Thyroid gland (tissue), 4 donors: ENCODE results near the gene LEMD3.

Source experiments
- POLR2A ChIP-seq, 2 donors: fragments of 450-650 bp; IDR thresholded peaks; one replicate each; pipeline ENCODE4 v1.6.1; 2017; ENCODE audit warnings: antibody characterized with exemption in 2 of 2, mild to moderate bottlenecking in 2 of 2, moderate library complexity in 1 of 2
- TF ChIP-seq, protein P1 (sequence below), 6 experiments: fragments of 200-600 bp in 3 of 6; fragments of 450-650 bp in 3 of 6; sonication (generic) in 3 of 6; IDR thresholded peaks; one replicate each; pipeline ENCODE4 v1.5.1; 2016 to 2019; ENCODE audit warnings: antibody characterized with exemption in 6 of 6, mild to moderate bottlenecking in 2 of 6, inconsistent platforms in 1 of 6, moderate library complexity in 1 of 6

GRCh38 chr12:65133879-65134278 is 35.5 kb upstream of the LEMD3 start:
- TF ChIP-seq POLR2A (IDR thresholded peaks at IDR 0.05) = no peak
- TF ChIP-seq, protein P1, sequence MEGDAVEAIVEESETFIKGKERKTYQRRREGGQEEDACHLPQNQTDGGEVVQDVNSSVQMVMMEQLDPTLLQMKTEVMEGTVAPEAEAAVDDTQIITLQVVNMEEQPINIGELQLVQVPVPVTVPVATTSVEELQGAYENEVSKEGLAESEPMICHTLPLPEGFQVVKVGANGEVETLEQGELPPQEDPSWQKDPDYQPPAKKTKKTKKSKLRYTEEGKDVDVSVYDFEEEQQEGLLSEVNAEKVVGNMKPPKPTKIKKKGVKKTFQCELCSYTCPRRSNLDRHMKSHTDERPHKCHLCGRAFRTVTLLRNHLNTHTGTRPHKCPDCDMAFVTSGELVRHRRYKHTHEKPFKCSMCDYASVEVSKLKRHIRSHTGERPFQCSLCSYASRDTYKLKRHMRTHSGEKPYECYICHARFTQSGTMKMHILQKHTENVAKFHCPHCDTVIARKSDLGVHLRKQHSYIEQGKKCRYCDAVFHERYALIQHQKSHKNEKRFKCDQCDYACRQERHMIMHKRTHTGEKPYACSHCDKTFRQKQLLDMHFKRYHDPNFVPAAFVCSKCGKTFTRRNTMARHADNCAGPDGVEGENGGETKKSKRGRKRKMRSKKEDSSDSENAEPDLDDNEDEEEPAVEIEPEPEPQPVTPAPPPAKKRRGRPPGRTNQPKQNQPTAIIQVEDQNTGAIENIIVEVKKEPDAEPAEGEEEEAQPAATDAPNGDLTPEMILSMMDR (IDR thresholded peaks at IDR 0.05) = no peak
